CD4-positive, alpha-beta T cell treated with Interleukin-10 for 1 hour (primary cell): ENCODE data around the gene CCDC88B.

ENCODE experiments used
- DNase-seq: peaks from one replicate; pipeline ENCODE4 v3.0.0-alpha.2; 2020

CCDC88B gene

DNA sequence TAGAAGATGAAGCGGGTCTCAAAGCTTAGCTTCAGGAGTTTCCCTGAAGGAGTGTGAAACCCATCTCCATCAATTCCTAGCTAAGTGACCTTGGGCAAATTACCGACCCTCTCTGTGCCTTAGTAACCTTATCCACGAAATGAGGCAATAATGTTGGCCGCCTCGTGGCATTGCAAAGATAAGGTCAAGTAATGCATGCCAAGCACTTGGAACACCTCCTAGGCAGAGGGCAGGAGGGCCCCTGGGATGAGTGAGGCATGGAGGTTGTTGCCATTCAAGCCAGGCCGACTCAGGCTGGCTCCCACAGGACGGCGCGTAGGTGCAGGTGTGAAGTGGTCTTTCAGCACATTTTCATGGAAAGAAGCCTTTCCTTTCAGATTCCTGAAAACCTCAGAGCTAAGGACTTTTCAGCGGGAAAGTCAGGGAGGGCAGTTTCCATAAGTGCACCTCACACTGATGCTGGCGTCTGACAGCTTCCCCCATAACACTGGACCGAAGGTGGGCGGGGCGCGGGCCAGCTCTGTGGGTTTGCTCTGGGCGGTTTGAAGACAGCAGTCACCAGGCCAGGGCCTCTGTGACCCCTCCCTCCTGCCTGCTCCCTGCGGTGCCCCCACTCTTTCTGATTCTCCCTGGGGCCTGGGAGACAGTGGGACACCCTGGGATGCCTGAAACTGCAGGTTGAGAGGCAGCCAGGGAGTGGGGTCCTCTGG, 44.2 kb downstream of the CCDC88B start:
- no peak for DNase-seq

GRCh38 chr11:64384981-64385944, 45.3 kb downstream of the CCDC88B start:
- no peak for DNase-seq

- DNase-seq: no peak
Observed at GRCh38 chr11:64385945-64386704, 46.1 kb downstream of the CCDC88B start.

GRCh38 chr11:64387916-64388315, 47.9 kb downstream of the CCDC88B start:
- DNase-seq: no peak

- DNase-seq: no peak
Observed at GRCh38 chr11:64388894-64389293, 48.9 kb downstream of the CCDC88B start.

GRCh38 chr11:64389851-64390250, 49.8 kb downstream of the CCDC88B start:
- DNase-seq: no peak

GRCh38 chr11:64390558-64390957, 50.6 kb downstream of the CCDC88B start:
- no peak for DNase-seq

DNA sequence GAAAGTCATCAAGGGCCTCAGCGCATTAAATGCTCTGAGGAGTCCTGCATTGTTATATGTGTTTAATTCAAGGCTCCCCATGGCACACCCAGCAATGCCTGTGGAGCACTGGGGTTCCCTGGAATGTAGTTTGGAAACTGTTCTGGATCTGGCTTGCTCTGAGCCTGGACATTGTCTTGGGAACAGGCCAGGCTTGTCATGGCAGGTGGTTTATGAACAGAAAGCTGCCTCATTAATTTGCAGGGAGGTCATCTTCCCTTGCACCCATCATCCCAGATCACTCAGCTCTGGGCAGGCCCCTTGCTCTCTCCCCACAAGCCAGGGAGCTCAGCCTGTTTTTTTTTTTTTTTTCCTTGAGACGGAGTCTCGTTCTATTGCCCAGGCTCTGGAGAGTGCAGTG, 51.8 kb downstream of the CCDC88B start:
- DNase-seq: no peak

- DNase-seq: no peak
Observed at GRCh38 chr11:64395545-64396078, 55.6 kb downstream of the CCDC88B start.

DNA sequence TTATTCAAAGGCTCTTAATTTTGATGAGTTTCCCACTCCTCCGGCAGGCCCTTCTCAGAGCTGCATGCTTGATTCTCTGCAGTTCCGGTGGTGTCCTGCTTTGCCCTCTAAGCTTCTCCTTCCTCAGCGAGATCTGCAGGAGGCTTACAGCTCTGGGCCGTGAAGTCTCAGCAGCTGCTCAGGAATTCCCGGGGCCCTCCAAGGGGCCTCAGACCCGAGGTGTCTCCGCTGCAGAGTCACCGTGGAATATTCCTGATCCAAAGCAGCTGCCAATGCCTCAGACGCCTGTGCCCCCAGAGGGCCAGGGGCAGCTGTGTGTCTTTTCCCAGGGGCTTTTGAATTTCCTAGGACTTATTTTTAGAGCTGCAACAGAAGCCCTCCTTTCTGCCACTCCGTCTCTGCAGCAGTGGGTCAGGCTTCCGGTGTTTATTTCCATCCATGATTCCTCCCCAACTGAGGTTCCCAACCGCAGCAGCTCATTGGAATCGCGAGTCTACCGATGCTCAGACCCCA, 56.1 kb downstream of the CCDC88B start:
- DNase-seq: no peak

DNA sequence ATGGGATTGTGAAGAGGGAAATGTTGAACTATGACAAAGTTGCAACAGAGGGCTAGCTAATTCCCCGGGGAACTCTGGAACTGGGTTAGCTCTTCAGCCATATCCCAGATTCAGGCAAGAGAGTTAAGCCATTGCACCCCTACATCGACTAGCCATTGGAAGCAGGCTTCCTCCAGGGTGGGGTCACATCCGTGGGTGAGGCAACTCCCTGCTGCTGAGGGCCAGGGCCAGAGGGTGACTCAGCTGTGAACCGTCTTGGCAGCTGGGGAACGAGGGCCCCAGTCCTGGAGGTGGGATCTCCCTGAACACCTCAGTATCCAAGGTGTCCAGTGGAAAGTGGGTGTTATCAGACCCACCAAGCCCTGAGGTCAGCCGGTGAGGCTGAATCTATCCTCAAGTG, 60.1 kb downstream of the CCDC88B start:
- no peak for DNase-seq

DNA sequence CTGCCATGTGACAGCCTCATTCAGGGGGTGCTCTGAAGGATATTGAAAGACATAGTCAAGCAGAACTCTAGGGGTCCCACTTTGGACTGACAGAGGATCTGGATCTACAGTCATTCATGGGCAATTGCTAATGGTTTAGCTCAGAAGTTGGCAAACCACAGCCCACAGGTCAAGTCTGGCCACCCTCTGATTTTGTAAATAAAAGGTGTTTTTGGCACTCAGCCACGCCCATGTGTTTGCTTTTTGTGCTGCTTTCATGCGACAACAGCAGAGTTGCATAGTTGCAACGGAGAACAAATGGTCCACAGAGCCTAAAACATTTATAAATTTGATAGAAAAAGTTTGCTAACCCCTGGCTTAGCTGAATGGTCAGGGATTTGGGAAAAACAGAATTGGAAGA, 60.7 kb downstream of the CCDC88B start:
- DNase-seq: no peak

GRCh38 chr11:64401775-64402174, 61.8 kb downstream of the CCDC88B start:
- no peak for DNase-seq

GRCh38 chr11:64403106-64403505, 63.1 kb downstream of the CCDC88B start:
- no peak for DNase-seq

DNA sequence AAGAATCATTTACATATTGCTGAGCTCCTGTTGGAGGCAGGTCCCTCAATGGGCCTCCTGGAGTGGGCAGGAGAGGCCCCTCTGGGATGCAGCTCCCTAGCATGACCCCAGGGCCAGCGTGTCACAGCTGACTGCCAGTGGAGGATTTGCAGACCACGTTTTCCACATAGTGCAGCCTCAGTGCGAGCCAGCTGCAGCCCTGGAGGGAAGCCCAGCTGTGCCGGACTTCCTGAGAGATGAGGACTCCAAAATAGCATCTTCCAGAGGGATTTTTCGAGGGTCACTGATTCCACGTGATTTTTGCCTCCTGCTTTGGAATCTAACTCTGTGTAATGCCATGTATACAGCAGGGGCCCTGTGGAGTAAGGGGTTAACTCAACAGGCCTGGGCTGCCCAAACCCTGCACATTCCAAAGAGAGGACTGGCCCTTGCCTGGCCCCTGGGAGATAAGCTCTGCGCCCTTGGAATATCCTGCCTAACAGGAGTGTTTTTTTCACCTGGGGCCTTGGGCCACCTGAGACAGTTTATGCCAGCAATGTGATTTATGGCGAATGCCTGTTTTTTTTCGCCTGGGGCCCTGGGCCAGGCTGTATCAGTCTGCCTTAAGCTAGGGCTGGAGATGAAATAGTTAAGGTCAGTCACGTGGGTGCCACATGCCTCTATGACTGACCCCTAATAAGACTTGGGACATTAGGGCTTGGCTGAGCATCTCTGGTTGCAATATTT, 66.4 kb downstream of the CCDC88B start:
- no peak for DNase-seq
